GM23338 (cell line): Measurements from ENCODE around the gene PARD3. TPM values are rescaled to one million over a fixed set of nuclear protein-coding genes. Genes with fewer than 3 reads are reported as not detected.

Experiments
- ATAC-seq: fragments of 200-7000 bp; cut with Tn5 transposase; 3 replicates; pipeline ENCODE4 v1.9.1; 2020
- DNase-seq: peaks from one replicate; pipeline ENCODE4 v3.0.0-alpha.2; 2015; ENCODE audit warnings: low spot score
- H2AFZ ChIP-seq: fragments of 200-600 bp; sonication (generic); 2 replicates; pipeline ENCODE4 v1.8.0; 2016; ENCODE audit warnings: antibody characterized with exemption, mild to moderate bottlenecking, moderate library complexity
- H3F3A ChIP-seq: fragments of 200-600 bp; sonication (generic); replicated peaks from 2 replicates; pipeline ENCODE4 v1.8.0; 2017; ENCODE audit warnings: antibody characterized with exemption, mixed run types, low read depth
- H3K27ac ChIP-seq: fragments of 200-600 bp; sonication (generic); 2 replicates; pipeline ENCODE4 v1.6.1; 2016; ENCODE audit warnings: low read depth
- H3K27me3 ChIP-seq: fragments of 200-600 bp; sonication (generic); 2 replicates; pipeline ENCODE4 v1.8.0; 2016; ENCODE audit warnings: mild to moderate bottlenecking, mixed run types, moderate library complexity; ENCODE audit not compliant: insufficient read depth
- H3K36me3 ChIP-seq: fragments of 200-600 bp; sonication (generic); 2 replicates; pipeline ENCODE4 v1.8.0; 2016; ENCODE audit warnings: mild to moderate bottlenecking; ENCODE audit not compliant: insufficient read depth
- H3K4me1 ChIP-seq: fragments of 200-600 bp; sonication (generic); 2 replicates; pipeline ENCODE4 v1.8.0; 2016; ENCODE audit warnings: mild to moderate bottlenecking, moderate library complexity; ENCODE audit not compliant: insufficient read depth
- H3K4me2 ChIP-seq: fragments of 200-600 bp; sonication (generic); 2 replicates; pipeline ENCODE4 v1.7.1; 2017; ENCODE audit warnings: mixed run types
- H3K4me3 ChIP-seq: fragments of 200-600 bp; sonication (generic); 2 replicates; pipeline ENCODE4 v1.6.1; 2016; ENCODE audit warnings: mixed run types
- H3K79me2 ChIP-seq: fragments of 200-600 bp; sonication (generic); replicated peaks from 2 replicates; pipeline ENCODE4 v1.8.0; 2017; ENCODE audit warnings: mild to moderate bottlenecking; ENCODE audit not compliant: insufficient read depth
- H3K9me2 ChIP-seq: fragments of 200-600 bp; sonication (generic); 2 replicates; pipeline ENCODE4 v1.8.0; 2017; ENCODE audit not compliant: insufficient read depth
- H4K20me1 ChIP-seq: fragments of 200-600 bp; sonication (generic); replicated peaks from 2 replicates; pipeline ENCODE4 v1.8.0; 2017; ENCODE audit warnings: mild to moderate bottlenecking; ENCODE audit not compliant: insufficient read depth
- H3K27ac Mint-ChIP-seq: 2 replicates; pipeline ENCODE4 v1.8.0; 2020; ENCODE audit warnings: inconsistent platforms, mild to moderate bottlenecking, moderate library complexity, mixed read lengths
- H3K27me3 Mint-ChIP-seq: 3 replicates; pipeline ENCODE4 v1.8.0; 2022; ENCODE audit warnings: low read depth, mild to moderate bottlenecking, moderate library complexity, mixed read lengths, inconsistent platforms; ENCODE audit not compliant: insufficient read depth, poor library complexity
- H3K36me3 Mint-ChIP-seq: 3 replicates; pipeline ENCODE4 v1.8.0; 2021; ENCODE audit warnings: low read depth, mild to moderate bottlenecking, inconsistent platforms, moderate library complexity, mixed read lengths
- H3K4me1 Mint-ChIP-seq: 3 replicates; pipeline ENCODE4 v1.8.0; 2020; ENCODE audit warnings: mild to moderate bottlenecking, inconsistent platforms, mixed read lengths
- H3K4me3 Mint-ChIP-seq: 3 replicates; pipeline ENCODE4 v1.8.0; 2021; ENCODE audit warnings: moderate library complexity, mild to moderate bottlenecking, inconsistent platforms, mixed read lengths
- H3K9me3 Mint-ChIP-seq: 3 replicates; pipeline ENCODE4 v1.8.0; 2020; ENCODE audit warnings: moderate library complexity, mild to moderate bottlenecking, inconsistent platforms, mixed read lengths
- CREB1 ChIP-seq: fragments of 250-450 bp; sonication (Bioruptor Pico); IDR thresholded peaks from 2 replicates; pipeline ENCODE4 v1.5.0; 2020; ENCODE audit warnings: low read depth, mild to moderate bottlenecking, moderate library complexity
- CTCF ChIP-seq, 2 experiments: fragments of 200-600 bp in 1 of 2; sonication (generic) in 1 of 2; conservative IDR thresholded peaks; 2 replicates each; pipeline versions ENCODE4 v1.5.1 to v1.6.1; 2016 to 2017; ENCODE audit warnings: antibody characterized with exemption in 2 of 2, low read depth in 2 of 2, mild to moderate bottlenecking in 2 of 2, moderate library complexity in 1 of 2
- EZH2 ChIP-seq: fragments of 200-600 bp; sonication (generic); IDR thresholded peaks from one replicate; pipeline ENCODE4 v1.8.0; 2017; ENCODE audit warnings: antibody characterized with exemption, mild to moderate bottlenecking, low read depth; ENCODE audit not compliant: unreplicated experiment
- EZH2phosphoT487 ChIP-seq: fragments of 200-600 bp; sonication (generic); IDR thresholded peaks from one replicate; pipeline ENCODE4 v1.8.1; 2018; ENCODE audit warnings: antibody characterized with exemption; ENCODE audit not compliant: unreplicated experiment
- JUNB ChIP-seq: IDR thresholded peaks from one replicate; pipeline ENCODE4 v1.6.1; 2016; ENCODE audit warnings: antibody characterized with exemption; ENCODE audit not compliant: unreplicated experiment
- NANOG ChIP-seq: IDR thresholded peaks from 2 replicates; pipeline ENCODE4 v1.6.1; 2016; ENCODE audit warnings: antibody characterized with exemption, borderline replicate concordance
- POLR2AphosphoS5 ChIP-seq: IDR thresholded peaks from 2 replicates; pipeline ENCODE4 v1.6.1; 2016; ENCODE audit warnings: antibody characterized with exemption, low read depth
- REST ChIP-seq: IDR thresholded peaks from one replicate; pipeline ENCODE4 v1.6.1; 2018; ENCODE audit warnings: antibody characterized with exemption; ENCODE audit not compliant: unreplicated experiment
- STAT1 ChIP-seq: IDR thresholded peaks from one replicate; pipeline ENCODE4 v1.6.1; 2016; ENCODE audit warnings: antibody characterized with exemption; ENCODE audit not compliant: unreplicated experiment
- ZNF114 ChIP-seq: fragments of 250-450 bp; sonication (Bioruptor Pico); IDR thresholded peaks from 2 replicates; pipeline ENCODE4 v1.5.0; 2020; ENCODE audit warnings: mild to moderate bottlenecking, moderate library complexity
- ZNF462 ChIP-seq: fragments of 250-450 bp; sonication (Bioruptor Pico); IDR thresholded peaks from 2 replicates; pipeline ENCODE4 v1.5.0; 2020; ENCODE audit warnings: mild to moderate bottlenecking, moderate library complexity
- polyA plus RNA-seq: library from polyadenylated mRNA; unstranded; fragments of >200 nt; fragmentation: Nextera tagmentation; extraction: Ambion mirVana; gene quantifications from 2 replicates; pipeline ENCODE4 v1.2.1, GENCODE V29; 2016
- total RNA-seq: library from RNA; depleted of rRNA; stranded (reverse); fragments of >200 nt; shearing (Covaris generic); gene quantifications from 2 replicates; pipeline ENCODE4 v1.2.3, GENCODE V29; 2014

Gene PARD3
- total and polyA plus RNA-seq, 2 experiments from 2014 or later, result 30.2 to 51.4 TPM

GRCh38 chr10:34133406-34133805 lies 681.7 kb downstream of the PARD3 start:
- Histone ChIP-seq H3K27me3 (no peaks in the 10 kb centered on the region), H3F3A (no peaks in the 10 kb centered on the region), H2AFZ (no peak overlapping the region), H3K4me3 (no peak overlapping the region), H3K9me2 (peaks cover 8% of the 10 kb centered on the region; the same call in 1 of the 2 replicates), H4K20me1 (no peaks in the 10 kb centered on the region), H3K27ac (no peak overlapping the region), H3K79me2 (no peaks in the 10 kb centered on the region), H3K4me2 (no peak overlapping the region), H3K36me3 (no peaks in the 10 kb centered on the region), H3K4me1 (no peaks in the 10 kb centered on the region)
- Mint-ChIP-seq H3K27ac (no peak overlapping the region), H3K36me3 (peaks cover 7% of the 10 kb centered on the region; the same call in 1 of the 3 replicates), H3K4me1 (peaks cover 7% of the 10 kb centered on the region; the same call in 1 of the 3 replicates), H3K9me3 (no peaks in the 10 kb centered on the region), H3K27me3 (no peaks in the 10 kb centered on the region), H3K4me3 (no peak overlapping the region)
- no peak for TF ChIP-seq ZNF114 (CRISPR knock-in tag)
- TF ChIP-seq STAT1, result no peak
- no peak for TF ChIP-seq ZNF462 (CRISPR knock-in tag)
- TF ChIP-seq NANOG, result no peak
- ATAC-seq (no peak), DNase-seq (no peak)

- no peak overlapping the region for H3K4me3 ChIP-seq
- no peaks in the 10 kb centered on the region for H3K36me3 ChIP-seq
- no peak overlapping the region for H2AFZ ChIP-seq
- H3K36me3 Mint-ChIP-seq, result peaks cover 7% of the 10 kb centered on the region; the same call in 1 of the 3 replicates
- no peak overlapping the region for H3K27ac ChIP-seq
- H3K27me3 Mint-ChIP-seq, result no peaks in the 10 kb centered on the region
- DNase-seq (no peak), ATAC-seq (no peak)
- no peaks in the 10 kb centered on the region for H4K20me1 ChIP-seq
- no peak overlapping the region for H3K4me2 ChIP-seq
- H3K27ac Mint-ChIP-seq, result no peak overlapping the region
- H3K9me3 Mint-ChIP-seq, result no peaks in the 10 kb centered on the region
- no peaks in the 10 kb centered on the region for H3F3A ChIP-seq
- H3K4me3 Mint-ChIP-seq, result no peak overlapping the region
- H3K4me1 ChIP-seq, result no peaks in the 10 kb centered on the region
- H3K4me1 Mint-ChIP-seq, result no peaks in the 10 kb centered on the region
- H3K27me3 ChIP-seq, result no peaks in the 10 kb centered on the region
- peaks cover 8% of the 10 kb centered on the region; the same call in 1 of the 2 replicates for H3K9me2 ChIP-seq
- H3K79me2 ChIP-seq, result no peaks in the 10 kb centered on the region
- TF ChIP-seq CREB1 (CRISPR knock-in tag) (no peak), JUNB (no peak), STAT1 (no peak), POLR2AphosphoS5 (no peak), REST (no peak), CTCF (conservative IDR thresholded peaks at IDR 0.05; ENCODE audit: low read depth in 2 of 2) (no peak), NANOG (no peak), EZH2phosphoT487 (no peak), EZH2 (no peak)
Measured at GRCh38 chr10:34131152-34131551, 683.9 kb downstream of the PARD3 start.
